Islet precursor cell (in vitro differentiated cells): Measurements from ENCODE around the gene RAB31.
"Not testable (repeated sequence)": the region's sequence is repeated elsewhere in the genome, so short reads cannot be mapped to it uniquely, and the experiment has no call there.

ENCODE experiments used
- DNase-seq: peaks from one replicate; pipeline ENCODE4 v3.0.0-alpha.2; 2018

The RAB31 gene

DNA sequence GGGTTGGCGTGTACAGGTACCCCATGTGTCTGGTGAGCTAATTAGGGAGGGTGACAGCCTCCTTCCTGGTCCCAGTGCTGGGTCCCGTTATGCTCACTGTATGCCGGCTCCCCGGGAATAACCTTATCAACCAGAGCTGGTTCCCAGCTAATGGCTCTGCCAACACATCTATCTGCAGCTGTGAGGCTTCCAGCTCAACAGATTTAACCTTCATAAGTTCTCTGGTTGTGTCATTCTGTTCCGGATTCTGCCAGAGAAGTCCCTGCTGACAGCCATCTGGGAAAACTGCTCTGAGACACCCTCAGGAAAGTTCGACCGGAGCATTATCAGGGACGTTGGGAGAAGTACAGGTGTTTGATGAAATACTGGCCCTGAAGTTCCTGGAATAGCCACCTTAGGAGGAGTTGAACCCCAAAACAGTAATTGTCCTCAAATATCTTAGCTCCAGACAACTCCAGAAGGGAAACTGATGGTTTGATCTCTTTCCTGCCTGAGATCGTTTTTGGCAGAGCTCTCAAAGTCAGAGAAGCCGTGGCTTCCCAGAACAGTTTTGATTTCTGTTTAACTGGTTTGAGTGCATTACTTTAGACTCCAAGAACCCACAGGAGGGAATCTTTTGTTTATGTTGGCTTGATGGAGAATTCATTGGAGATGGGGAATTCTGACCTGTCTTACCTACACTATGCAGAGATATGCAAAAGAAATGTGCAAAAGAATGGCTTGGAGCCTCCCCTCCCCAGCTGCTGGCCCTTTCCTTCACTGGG is 138.2 kb downstream of the RAB31 start:
- DNase-seq: no peak

DNA sequence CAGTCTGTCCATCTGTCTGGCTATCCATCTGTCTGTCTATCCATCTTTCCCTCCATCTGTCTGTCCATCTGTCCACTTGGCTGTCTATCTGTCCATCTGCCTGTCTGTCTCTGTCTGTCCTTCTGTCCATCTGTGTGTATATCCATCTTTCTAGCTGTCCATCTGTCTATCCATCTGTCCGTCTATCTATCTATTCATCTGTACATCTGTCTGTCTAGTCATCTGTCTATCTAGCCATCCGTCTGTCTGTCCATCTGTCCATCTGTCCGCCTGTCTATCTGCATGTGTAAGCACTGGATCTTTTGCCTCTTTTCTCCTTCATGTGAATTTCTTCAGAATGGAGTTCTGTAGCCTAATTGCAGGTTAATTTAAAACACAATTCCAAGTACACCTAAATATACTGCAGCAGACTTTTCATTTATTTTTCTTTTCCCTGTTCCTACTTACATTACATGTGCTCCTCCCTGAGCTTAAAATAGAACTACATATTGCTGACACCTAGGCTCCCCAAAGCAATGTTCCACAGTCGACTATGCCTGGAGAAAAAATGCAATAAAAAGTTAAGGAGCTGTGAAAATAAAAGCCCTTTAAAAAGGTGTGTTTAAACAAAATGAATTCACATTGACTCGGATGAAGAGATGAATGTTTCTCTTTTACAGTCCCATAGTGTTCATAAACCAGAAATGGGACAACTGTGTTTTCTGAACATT is 140.2 kb downstream of the RAB31 start:
- DNase-seq: no peak

DNA sequence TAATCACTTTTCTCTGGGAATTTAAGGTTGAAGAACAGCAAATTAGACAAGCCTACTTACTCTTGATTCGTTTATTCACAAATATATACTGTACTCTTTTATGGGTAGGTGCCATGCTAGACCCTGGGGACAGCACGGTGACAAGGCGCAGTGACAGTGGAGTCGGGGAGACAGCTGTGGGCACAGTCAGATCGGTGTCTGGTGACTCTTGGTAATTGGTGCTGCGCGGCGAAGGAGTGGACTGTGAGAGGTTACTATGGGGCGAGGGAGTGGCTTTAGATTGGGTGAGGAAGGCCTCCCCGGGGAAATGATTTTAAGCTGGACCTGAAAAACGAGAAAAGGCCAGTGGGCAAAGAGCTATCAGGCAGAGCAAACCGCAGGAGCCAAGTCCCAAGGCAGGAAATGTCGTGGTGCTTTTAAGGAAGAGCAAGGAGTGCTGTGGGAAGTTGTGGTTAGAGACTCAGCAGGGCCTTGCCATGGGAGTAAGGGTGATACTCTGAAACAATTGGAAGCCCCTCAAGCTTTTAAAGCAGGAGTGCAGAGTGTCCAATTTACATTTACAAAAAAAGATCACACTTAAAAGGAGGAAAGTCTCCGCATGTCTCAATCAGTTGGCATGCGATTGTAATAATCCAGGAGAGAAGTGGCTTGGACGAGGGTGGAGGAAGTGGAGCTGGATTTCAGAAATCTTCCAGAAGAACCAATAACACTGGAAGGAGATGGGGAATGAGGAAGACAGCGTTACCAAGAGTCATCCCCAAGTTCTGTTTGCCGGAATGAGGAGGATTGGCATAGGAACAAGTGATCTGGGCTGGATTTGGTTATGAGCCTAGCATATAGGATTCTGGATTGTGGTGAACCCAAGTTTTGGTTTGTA is 141.5 kb downstream of the RAB31 start:
- no peak for DNase-seq

DNA sequence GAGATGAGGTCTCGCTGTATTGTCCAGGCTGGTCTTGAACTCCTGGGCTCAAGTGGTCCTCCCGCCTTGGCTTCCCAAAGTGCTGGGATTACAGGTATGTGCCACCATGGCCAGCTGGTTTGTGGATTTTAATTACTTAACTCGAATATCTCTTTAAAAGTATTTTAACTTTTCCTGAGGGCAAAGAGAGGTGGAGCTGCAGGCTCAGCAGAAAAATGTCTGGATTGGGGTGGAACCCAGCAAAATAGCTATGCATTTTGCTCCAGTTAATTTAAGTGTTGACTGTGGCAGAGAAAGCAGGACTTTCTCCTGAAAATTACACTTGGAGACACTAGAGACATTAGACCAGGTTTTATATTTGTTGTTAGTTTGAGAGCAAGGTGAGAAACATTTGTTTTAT is 142.2 kb downstream of the RAB31 start:
- DNase-seq: no peak

DNA sequence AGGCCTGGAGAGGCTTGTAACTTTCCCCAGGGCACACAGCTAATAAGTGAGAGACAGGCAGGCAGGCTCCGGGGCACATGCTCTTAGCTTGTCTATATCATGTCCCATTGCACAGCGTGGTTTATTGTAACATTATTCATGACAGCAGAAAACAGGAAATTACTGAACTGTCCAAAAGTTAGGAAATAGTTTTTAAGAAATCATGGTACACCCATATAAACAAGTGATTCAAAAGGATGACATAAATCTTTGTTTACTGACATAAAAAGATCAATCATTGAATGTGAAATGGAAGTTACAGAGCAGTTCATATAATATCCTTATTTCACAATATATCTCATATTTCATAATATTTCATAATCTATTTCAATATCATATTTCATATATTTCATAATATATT is 143.4 kb downstream of the RAB31 start:
- DNase-seq: no peak

DNA sequence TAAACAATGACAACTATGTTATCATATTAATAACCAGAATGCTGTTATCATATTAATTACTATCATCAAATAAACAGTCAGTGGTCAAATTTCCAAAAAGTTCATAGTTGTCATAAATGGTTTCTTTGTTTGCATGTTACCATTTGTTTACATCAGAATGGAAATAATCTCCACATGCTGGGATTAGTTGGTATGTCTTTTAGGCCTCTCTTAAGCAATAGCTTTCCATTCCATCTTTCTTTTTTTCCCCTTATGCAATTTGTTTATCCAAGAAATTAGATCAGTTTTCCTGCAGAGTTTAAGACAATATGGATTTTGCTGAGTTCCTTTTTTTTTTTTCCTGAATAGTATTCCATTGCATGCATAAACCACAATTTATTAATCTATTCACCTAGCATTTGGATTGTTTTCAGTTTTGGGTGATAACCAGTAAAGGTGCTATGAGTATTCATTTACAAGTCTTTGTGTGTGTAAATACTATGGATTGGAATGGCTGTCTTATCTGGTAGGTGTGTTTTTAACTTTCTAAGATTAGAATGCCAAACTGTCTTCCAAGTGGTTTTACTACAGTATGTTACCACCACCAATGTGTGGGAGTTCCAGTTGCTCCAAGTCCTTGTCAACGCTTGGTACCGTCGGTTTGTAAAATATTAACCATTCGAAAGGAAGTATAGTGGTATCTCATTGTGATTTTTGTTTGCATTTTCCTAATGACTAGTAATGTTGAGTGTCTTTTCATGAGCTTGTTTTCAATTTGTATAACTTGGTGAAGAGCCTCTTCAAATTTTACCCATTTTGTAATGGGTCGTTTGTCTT is 144.4 kb downstream of the RAB31 start:
- no peak for DNase-seq

DNA sequence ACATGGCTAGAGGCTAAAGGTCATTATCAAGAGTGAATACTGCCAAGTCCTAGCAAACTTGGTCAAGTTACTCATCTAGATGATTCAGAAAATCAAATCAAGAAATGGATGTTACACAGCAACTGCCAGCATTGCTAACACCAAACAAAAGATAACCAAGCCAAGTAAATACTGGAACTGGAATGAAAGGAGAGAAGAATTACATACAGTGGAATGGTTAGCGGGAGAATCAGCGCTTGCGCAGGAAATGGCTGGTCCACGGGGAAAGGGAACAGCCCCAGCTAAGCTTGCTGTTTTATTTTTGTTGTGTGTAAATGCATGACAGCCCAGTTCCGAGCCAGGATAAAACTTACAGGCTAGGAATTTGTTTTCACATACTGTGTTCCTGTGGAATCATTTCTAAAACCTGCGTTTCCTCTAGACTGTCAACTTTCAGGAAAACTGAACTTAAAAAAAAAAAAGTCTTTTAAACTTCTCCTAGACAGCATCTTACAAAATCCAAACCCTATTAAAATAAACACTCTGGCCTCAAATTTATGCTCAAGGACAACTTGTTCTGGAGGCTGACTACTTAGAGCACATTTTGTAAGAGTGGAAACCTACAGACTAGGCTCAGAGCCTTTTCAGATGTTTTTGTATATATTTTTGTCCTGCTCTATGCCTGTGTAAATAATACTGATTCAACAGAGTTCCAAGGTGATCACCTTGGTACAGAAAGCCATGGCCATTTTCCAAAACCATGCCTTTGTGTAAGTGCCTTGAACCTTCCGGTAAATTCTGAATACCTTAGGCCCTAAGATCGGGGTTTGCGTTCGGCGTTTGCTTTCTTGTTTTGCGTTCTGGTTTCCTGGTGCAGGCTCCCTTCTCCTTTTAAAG is 146.9 kb downstream of the RAB31 start:
- DNase-seq: no peak

DNA sequence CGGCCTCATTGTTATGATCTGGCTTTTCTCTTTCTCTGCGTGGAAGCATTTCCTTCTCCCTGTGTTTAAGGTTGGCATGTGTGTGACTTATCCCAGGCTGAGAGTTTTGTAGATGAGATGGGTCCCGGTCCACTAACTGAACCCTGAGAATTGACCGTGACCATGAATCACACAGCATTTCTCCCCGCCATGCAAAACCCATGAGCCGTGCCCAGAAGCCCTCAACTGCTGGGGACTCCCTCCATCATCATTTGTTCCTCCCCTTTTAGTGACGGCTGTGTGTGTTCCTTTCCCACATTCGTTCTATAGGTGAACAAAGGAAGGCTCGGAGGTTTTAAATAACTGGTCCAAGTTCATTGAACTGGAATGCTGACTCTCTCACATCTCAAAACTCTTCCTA is 147.6 kb downstream of the RAB31 start:
- DNase-seq: no peak

DNA sequence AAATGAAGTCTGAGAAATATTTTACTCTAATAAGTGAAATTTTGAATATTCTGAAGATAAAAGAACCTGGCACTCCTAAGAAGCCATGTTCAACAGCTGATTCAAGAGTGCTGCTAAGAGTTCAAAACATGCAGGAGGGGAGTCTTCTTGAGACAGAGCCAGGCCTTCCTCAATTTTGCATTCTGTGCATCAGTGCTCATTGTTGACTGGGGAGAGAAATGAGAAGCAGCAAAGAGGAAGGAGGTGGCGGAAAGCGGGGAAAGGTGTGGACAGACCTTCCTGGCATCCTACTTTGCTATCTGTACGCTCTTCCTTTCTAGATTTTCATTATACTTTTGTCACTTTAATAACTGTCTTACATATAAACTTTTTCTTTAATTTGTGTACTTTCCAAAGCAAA is 148.0 kb downstream of the RAB31 start:
- DNase-seq: no peak

DNA sequence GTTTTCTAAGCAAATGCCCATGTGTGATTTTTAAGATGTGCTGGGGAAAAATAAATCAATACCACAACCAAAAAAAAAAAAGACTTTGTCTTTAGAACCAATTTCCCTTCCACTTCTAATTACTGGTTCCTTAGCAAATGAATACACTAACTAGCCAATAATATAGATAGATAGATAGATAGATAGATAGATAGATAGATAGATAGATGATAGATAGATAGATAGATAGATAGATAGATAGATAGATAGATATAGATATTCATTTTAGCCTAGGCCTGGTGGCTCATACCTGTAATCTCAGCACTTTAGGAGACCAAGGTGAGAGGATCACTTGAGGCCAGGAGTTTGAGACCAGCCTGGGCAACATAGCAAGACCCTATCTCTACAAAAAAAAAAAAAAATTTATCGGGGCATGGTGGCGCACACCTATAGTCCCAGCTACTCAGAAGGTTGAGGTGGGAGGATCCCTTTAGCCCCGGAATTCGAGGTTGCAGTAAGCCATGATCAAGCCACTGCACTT is 149.4 kb downstream of the RAB31 start:
- DNase-seq: not testable (repeated sequence)

DNA sequence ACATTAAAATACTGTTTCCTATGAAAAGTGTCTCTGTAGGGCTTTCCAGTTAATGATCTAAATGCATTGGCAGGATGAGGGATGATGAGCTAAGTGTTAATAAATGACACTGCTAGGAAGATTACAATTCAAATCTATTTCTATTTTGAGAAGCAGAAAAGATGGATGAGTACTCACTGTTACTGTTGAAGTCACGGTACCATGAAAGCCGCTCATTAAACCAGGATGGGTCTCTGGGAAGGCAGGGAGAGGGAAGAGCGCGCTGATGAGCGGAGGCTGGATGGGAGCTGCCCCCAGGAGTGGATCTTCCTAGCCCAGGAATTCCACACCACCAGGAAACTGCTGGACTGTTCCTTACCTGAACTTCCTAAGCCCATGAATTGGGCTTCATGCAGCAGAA is 150.5 kb downstream of the RAB31 start:
- no peak for DNase-seq

DNA sequence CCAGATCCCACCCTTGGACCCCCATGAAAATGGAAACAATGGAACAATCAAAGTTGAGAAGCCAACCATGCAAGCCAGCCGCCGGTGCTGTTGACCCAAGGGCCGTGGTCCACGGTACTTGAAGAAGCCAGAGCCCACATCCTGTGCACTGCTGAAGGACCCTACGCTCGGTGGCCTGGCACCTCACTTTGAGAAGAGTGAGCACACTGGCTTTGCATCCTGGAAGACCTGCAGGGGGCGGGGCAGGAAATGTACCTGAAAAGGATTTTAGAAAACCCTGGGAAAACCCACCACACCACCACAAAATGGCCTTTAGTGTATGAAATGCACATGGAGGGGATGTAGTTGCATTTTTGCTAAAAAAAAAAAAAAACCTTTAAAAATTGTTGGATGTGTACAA is 151.1 kb downstream of the RAB31 start:
- DNase-seq: no peak

DNA sequence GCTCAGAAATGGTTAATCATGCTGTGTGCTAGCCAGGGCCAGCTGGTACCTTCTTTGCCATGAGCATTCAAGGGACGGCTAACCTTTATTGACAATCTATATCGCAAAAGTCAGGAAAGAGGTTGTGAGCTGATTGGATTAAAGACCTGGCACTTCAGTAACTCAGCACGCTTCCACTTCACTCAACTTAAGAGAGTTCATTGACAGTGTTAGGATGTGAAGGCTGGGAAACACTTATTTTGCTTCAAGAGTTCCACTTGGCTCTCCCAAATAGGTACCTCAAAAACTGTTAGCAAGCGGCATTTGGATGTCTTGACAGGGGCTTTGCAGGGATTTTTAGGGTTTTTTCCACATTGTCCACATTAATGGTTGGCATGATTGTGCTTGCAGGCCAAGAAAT is 152.6 kb downstream of the RAB31 start:
- no peak for DNase-seq

DNA sequence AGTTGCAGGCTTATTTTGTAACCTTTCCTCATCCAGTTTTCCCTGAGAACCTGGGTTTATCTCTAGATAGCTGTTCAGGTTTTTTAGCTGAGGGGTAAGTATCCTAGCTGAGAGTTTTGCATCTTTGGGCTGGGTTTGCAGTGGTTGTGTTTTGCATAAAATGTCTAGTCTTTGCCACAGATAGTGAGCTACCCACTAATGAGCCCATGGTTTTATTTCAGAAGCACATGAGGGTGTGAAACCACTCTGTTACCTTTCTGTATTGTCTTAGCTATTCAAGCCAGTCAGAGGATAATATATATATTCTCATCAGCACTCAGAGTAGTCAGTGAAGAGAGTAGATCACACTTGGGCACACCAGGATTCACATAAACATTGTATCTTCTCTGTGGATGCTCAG is 153.1 kb downstream of the RAB31 start:
- no peak for DNase-seq

DNA sequence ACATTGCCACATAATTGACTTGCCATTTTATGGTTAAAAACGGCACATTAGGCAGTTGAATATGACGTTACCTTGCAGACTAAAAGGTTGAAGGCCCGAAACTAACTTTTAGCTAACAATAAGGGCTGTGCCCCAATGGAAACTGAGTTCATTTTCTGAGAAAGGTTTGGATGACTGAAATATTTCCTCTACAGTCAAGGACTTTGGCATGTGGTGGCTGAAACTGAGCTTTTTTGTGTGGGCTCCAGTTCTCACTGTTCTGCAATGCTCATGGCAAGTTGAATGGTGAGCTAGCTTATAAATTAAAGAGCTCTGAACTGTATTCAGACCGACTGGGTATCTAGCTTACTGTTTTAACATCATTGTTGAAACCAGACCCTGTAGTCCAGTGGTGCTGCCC is 153.8 kb downstream of the RAB31 start:
- no peak for DNase-seq

DNA sequence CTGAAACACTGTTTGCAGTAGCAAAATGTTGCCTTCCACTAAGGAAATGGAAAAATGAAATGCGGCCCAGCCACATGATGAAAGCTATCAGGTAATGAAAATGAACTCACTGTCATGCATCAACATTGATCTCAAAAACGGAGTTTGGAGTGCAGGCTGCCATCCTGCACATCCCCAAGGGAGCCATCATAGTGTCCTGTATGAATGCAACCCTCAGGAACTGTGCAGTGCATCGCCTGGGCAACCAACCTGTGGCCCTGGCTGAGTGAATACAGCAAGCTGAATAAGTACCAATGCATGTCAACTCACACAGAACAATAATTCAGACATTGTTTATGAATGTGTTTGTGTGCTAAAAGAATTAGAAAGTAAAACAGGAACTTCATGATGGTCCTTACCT is 154.6 kb downstream of the RAB31 start:
- DNase-seq: no peak

DNA sequence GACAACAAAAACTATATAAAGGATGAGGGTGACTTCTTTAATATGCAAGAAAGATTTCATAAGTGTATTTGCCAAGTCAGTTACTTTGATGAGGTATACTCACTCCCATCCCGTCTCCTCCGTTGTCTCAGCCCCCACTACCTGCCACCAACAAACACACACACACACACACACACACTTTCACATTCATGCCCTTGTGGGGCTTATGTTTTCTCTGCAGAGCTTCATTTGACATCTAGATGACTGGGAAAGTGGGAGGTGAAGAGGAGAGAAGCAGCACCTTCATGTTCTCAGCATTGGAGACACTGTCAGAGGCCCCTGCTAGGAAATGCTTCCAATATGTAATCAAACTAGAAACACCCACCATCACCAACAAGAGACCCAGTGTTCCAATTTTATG is 155.2 kb downstream of the RAB31 start:
- DNase-seq: no peak

DNA sequence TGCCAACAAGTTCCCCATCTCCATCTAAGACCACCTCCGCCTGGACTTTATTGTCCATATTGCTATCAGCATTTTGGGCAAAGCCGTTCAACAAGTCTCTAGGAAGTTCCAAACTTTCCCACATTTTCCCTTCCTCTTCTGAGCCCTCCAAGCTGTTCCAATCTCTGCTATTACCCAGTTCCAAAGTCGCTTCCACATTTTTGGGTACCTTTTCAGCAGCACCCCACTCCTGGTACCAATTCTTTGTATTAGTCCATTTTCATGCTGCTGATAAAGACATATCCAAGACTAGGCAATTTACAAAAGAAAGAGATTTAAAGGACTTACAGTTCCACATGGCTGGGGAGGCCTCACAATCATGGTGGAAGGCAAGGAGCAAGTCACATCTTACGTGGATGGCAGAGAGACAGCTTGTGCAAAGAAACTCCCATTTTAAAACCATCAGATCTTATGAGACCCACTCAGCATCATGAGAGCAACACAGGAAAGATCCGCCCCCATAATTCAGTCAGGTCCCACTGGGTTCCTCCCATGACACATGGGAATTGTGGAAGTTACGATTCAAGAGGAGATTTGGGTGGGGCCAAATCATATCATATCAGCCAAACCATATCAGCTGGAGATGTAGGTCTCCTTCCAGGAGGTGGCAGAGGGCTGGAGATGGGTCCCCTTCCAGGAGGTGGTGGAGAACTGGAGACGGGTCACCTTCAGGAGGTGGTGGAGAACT is 157.8 kb downstream of the RAB31 start:
- DNase-seq: no peak

DNA sequence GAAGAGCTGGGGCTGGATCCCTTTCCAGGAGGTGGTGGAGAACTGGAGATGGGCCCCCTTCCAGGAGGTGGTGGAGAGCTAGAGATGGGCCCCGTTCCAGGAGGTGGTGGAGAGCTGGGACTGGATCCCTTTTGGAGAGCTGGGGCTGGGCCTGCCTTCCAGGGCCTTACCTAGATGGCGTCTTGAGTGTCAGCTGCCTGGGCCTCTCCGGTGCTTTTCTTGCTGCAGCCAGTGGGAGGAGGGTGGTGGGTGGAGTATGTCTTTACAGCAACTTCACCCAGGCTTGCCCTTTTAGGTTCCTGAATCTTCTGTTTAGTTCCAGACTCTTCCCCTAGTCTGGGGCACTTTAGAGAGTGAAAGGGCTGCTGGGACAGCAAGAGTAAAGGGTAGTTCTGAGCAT is 158.5 kb downstream of the RAB31 start:
- DNase-seq: no peak

DNA sequence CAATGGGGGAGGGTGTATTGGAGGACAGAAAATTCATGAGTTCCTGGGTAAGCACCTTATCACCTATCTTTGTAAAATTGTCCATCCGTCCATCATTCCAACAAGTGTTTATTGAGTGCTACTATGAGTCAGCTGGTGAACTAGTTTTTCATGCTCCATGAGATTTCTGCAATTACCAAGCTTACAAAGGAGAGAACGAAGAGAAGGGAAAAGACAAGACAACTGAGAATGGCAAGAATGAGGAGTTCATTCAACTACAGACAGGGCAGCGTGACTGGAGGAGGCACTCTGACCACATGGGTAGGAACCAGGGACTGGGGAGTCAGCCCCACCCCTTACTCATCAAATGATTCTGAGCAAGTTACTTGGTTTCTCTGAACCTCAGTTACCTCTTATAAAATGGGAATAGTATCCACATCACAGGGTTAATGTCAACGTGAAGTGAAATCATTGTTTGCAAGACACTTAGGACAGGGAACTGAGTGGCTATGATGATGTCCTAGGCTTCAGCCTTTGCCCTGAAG is 159.0 kb downstream of the RAB31 start:
- DNase-seq: no peak
